HG03196 (cell line): ENCODE data around the gene USP40.

ENCODE experiments used
- ATAC-seq: cut with Tn5 transposase; IDR thresholded peaks from one replicate; pipeline ENCODE4 v1.9.1; 2021; ENCODE audit not compliant: unreplicated experiment

Gene USP40

DNA sequence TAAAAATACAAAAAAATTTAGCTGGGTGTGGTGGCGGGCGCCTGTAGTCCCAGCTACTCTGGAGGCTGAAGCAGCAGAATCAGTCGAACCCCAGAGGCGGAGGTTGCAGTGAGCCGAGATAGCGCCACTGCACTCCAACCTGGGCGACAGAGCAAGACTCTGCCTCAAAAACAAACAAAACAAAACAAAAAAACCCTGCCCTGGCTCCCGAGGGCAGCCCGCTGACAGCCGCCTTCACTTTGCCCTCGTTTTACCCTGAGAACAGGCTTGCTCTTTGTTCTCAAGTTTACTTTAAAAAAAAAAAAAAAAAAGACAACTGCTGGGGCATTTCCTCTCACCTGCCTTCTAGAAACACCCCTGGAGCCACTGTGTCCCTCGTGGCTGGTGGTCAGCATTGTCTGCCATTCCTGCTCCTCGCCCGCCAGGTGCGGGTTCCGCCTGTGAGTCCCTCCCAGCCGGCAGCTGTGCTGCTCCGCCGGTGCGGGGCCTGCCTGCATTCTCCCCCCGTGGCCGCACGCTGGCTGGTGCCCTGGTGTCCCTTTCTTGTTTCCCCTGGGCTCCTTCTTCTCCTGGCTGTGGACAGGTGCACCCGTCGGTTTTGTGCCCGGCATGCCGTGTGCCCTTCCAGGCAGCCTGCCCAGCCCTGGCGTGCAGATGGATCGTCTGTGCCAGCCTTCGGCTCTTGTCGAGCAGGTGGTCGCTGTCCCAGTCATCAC is 105.7 kb downstream of the USP40 start:
- no peak for ATAC-seq

DNA sequence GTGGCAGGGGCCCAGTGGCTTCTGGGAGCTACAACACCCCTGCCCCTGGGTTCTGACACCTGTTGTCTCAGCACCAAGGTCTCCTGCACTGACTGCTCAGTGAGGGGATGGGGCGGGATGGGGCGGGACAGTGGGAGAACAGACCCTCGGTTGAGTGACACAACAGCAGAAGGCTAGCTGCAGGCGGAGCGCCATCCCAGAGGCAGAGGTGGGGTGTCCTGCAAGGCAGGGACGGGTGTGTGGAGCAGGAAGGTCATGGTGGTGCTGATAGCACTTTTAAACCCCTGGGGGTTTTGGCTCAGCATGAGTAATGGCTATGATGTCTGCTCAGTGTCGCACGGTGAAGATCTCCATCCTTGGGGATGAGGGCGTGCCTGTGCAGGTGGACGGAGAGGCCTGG is 107.2 kb downstream of the USP40 start:
- ATAC-seq, result no peak

DNA sequence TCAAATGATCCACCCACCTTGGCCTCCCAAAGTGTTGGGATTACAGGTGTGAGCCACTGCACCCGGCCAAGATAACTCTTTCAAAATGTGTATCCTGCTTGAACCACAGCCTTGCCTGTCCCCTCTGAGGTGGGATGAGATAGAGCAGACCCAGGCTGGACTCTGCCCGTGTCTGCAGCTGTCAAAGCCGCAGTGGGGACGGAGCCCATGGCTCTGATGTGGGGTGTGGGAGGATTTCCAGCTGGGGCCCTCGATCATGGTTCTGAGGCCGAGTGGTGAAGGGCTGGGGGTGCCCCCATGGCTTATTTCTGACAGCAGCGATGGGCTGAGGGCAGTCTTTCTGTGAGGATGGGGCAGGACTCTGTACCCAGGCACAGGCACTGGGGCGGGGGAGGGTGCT is 107.8 kb downstream of the USP40 start:
- ATAC-seq, result no peak

DNA sequence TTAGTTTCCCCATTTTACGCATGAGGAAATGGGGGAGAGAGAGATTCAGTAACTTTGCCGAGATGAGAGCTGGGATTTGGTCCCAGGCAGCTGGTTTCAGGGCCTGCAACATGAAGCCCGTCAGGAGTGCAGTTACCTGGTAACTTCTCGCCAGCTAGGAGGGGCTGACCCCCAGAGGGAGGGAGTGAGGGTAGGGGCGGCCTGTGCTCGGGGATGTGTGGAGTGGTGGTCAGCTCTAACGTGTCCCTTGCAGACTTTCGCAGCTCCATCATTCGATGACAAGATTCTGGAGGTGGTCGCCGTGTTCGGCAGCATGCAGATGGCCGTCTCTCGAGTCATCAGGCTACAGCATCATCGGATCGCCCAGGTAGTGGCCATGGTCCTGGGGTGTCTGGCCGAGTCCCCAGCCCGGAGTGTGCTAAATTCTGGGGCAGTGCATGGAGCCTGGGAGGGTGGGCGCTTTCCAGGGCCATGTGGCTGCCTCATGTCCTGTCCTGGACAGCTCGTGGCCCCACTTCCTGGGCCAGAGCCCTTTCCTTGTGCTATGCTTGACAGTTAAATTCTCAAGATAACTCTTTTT is 108.5 kb downstream of the USP40 start:
- ATAC-seq, result no peak

DNA sequence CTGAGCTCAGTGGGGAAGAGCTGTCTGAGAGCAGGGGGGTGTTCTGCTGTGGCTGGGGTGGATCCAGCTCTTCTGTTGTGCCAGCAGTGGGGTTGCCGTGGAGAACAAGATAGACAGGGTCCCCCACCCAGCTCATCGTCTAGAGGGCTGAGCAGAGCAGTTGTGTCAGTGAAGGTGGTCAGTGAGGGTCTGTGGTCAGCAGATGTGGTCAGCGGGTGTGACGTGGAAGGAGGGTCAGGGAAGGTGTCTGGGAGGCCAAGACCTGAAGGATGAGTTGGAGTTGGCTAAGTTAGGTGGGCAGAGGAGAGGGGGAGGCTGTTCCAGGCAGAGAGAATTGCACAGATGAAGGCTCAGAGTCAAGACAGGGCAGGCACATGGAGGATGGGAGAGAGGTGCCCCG is 109.2 kb downstream of the USP40 start:
- ATAC-seq, result no peak

DNA sequence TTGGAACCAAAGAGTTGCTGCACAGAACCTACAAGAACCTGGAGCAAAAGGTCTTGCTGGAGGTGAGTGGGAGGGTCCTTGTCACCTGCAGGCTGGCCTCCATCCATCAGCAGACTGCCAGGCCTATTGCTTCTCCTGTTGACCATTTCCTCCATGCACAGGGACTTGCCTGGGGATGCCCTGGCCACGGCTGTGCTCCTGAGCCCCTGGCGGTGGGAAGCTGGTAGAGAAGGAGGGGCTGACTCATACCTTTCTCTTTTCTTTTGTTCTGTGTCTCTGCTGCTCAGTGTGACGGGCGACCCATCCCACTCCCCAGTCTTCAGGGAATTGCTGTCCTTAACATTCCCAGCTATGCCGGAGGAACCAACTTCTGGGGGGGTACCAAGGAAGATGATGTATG is 109.6 kb downstream of the USP40 start:
- no peak for ATAC-seq

DNA sequence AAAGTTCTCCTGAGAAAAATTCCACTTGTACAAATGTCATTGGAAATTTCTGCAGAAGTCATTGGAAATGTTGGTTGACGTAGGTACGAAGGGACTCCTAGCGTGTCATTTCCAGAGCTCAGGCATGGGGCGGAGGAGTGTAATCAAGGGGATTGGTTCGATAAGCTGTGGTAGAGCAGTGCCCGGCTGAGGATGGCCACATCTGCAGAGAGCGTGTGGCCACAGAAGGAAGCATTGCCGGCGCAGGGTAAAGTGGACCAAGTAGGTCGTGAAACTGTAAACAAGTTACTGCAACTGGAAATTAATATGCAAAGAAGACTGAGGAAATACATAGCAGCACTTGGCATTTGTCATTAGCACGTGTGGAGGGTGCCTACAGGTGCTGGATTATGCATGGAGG is 110.5 kb downstream of the USP40 start:
- ATAC-seq, result no peak

DNA sequence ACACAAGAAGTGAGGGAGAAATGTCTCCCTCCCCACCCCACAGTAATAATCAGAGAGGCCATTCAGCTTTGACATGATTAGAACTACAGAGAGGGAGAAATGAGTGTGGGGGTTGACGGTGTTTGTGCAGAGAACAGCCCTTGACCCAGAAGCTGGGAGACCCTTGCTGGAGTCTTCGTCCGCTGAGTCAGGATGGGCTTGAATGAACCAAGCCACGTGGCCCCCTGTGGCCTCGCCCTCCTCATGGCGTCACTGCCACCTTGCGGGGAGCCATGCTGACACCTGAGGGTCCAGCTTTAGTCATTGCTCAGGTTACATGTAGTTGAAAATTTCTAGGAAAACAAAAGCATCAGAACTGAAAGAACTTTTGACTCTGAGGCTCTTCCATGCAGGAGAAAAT is 111.1 kb downstream of the USP40 start:
- ATAC-seq, result no peak

DNA sequence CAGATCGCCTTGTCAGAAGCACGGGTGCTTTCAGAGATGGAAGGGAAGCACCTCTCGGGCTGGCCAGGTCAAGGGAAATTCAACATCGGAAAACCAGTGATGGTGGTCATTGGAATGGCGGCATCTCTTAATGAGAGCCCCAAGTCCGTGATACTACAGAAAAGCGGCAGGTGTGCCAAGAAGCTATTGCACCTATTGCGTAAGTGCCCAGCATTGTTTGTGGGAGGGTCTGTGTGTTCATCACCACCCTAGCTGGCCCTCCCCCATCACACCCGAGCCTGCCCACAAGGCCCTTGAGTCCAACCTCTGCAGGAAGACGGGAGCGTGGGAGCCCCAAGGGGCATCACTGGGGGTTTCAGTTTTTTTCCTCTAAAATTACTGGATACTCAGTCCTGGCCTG is 111.6 kb downstream of the USP40 start:
- ATAC-seq, result no peak

DNA sequence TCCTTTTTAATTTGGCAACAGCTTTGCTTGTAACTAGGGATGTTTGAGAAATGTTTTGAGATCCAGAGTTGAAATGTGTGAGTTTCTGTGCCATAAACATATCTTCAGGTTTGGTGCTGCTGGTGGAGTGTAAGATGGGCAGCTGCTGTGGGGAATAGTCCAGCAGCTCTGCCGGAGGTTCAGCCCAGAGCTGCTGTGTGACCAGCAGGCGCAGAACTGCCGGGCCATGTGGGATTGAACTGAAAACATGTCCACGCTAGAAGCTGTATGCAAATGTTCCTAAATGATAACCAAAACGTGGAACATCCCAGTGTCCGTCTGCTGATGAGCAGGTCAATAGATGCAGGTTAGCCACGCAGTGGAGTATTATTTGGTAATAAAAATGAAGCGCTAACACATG is 112.7 kb downstream of the USP40 start:
- ATAC-seq, result no peak

DNA sequence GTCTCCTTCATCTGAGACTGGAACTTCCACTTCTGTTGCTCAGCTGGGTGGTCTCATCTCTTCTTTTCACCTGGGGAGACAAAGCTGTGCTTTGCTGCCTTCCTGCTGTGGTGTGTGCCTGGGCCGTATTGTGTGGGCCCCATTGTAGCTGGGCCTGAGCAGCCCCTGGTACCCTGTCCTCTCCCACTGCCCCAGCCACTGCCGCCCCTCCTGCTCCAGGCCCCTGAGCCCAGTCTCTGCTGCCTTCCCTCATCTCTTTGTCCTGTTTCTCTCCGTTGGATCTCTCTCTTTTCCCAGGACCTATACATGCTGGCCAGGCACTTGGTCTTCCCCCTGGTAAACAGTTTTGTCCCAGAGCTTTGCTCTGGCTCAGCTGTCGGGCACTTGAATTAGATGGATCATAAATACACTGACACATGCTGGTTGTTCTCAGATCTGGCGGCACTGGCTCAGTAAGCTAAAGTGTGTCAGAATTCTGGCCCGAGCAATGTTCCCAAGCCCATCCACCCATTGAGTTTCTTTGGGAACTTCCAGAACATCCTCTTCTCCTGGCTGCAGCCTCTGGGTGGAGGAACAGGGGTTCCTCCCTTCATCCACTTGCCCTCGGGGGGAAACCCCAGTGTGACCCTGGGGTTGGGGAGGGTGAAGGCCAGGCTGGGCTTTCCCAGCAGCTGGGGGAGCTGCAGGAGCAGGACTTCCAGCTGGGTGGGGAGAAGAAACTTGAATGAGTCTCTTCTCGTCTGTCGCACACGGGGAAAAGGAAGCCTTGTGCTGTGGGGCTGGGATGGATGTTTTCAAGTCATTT is 113.3 kb downstream of the USP40 start:
- ATAC-seq, result no peak

DNA sequence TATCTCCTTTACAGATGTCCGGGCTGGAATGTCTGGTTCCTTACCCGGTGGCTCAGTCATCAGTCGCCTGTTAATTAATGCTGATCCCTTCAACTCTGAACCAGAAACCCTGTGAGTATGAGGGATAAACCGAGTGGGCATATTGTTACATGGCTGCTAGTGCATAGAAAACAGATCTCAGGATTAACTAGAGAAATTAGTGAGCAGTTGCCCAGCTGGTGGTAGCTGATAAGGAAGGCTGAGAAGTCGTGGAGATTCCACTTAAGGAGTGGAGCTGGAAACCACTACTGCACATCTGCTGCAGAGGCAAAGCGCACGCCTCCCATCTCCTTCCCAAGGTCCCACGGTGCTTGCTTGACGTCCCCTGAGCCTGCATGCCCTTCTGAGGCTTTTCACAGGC is 114.6 kb downstream of the USP40 start:
- ATAC-seq, result no peak

DNA sequence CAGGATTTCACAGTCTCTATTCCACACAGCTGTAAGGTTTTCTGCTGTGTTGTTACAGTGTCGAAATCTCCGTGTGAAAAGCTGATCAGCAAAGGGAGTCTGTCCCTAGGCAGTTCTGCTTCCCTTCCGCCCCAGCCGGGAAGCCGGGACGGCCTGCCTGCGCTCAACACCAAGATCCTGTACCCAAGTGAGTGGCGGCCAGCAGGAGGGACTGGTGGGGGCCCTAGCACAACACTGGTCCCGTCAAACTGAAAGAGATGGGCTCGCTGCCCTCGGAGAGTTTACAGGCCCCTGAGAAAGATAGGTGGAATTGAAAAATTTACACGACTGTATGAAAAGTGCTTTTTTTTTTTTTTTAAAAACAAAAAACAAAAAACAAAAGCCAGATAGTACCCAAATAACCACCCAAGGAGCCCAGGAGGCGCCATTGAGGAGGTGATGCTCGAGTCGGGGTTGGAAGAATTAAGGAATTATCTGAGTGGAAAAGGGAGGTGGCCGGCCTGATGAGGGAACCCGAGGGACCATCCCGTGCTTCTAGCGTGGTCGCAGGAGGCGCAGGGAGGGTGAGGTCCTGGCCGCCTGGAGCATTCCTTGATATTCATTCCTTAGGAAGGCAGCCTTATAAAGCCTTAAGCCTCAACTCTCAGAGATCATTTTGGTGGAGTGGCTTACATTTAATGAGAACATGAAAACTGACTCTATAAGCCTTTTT is 115.6 kb downstream of the USP40 start:
- ATAC-seq, result no peak

DNA sequence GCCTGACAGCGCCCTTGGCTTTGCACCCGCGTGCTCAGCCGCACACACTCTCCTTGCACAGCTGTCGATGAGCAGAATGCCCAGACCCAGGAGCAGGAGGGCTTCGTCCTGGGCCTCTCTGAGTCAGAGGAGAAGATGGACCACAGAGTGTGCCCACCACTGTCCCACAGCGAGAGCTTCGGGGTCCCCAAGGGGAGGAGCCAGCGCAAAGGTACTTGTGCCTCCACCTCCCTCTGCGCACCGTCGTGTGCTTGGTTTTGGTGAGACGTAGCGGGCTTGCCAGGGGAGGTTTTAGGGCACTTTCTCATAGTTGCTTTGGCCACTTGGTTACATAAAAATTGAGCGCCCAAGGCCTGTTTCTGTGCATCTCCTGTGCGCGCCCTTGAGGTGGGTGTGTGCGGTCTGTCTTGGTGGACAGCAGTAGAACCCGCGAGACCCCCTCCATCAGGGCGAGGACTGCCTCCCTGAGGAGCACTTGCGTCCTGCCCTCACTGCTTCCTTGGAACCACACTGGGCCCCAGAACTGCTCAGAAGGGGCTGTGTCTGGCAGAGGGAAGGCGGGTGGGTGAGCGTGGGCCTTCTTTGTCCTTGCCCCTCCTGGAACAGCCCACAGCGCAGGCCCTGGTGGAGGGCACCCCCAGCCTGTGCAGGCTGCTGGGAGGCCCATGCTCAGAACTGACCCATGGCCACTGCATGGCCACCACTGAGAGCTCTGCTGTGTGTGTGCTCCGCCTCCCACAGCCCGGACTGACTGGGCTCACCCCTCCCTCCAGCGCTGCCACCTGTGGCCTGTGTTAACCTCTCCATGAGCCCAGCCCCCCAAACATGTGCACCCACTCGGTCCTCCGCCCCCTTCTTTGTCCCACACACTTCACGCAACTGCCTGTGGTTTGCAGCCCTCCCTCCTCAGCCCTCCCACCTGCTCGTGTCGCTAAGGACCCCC is 116.4 kb downstream of the USP40 start:
- ATAC-seq, result no peak

DNA sequence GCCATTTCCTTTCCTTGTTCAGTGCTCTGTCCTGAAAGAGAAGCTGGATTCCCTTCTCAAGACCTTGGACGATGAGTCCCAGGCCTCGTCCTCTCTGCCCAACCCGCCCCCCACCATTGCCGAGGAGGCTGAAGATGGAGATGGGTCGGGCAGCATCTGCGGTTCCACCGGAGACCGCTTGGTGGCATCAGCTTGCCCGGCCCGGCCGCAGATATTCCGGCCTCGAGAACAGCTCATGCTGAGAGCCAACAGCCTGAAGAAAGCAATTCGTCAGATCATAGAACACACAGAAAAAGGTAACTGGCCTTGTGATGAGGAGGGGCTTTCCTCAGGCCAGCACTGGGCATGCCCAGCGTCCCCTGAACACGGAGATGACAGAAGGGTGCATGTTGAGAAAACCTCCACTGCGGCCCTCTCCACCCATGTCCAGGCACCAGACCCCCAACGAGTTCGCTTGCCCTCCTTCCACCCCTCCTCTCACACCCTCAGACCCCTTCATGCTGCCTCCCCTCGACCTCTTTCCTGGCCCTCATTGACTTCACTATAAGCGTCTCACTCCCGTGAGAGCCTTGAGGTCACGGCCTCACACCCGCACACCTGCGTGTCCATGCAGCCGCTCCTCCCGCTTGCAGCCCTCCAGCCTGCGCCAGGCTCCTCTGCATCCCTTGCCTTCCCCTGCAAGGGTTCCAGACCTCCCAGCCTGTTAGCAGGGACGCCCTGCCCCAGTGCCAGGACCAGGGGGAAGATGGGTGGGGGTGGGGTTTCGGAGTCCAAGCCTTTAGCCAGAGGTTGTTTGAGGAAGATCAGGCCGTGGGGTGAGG is 117.3 kb downstream of the USP40 start:
- no peak for ATAC-seq

DNA sequence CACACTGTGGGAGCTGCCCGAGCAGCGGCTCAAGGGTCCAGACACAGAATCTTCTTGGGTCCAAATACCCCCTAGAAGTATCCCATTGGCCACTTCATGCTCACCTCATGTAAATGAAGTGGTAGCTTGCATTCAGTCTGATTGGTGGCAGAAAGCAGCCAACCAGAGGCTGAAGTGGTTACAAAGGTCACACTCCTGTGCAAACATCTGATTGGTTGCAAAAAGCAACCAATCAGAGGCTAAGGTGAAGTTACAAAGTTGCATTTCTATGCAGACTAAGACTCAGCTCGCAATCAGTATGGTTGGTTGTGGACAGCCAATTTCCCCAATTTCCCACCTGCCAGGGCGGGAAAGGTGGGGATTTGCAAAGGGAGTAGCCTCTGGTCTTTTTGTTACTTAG is 118.0 kb downstream of the USP40 start:
- ATAC-seq, result no peak

DNA sequence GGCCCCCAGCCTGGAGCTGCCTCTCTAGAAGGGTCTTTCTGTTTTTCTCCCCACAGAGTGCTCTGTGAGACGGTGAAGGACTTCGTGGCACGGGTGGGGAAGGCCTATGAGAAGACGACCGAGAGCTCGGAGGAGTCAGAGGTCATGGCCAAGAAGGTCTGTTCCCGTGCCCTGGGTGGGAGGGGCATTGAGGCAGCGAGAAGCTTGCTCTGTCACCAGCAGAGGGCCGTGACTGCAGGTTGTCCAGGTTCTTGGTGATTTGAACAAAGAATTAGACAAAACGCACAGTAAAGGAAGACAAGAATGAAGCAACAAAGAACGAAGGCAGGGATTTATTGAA is 118.4 kb downstream of the USP40 start:
- ATAC-seq, result no peak

DNA sequence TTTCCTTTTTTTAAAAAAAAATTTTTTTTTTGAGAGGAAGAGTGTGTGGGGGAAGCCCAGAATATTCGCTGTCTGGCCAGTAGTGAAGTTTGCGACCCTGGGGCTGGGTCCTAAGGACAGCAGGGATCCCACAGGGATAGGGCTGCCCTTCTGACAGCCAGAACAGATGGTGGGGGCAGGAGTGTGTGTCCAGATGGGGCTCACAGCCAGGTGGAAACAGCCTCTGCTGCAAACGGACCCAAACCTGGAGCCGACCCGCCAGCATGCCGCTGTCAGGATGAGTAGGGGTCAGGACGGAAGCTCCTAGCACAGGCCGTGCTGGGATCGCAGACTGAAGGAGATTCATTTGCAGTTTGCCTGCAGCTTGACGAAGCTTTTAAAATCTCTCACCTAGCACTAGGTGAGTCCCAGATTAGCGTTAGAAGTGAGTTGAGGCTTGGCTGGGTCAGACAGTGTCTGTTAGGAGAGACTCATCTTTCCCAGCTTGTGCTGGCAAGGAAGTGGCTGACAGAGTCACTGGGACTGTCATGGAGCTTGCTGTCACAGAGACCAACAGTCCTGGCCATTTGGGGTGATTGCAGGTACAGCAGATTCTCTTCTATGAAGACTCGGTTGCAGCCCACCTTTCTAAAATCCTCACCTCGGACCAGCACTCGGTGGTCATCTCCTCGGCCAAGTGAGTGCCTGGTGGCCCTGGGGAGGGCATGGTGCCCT is 118.9 kb downstream of the USP40 start:
- no peak for ATAC-seq

DNA sequence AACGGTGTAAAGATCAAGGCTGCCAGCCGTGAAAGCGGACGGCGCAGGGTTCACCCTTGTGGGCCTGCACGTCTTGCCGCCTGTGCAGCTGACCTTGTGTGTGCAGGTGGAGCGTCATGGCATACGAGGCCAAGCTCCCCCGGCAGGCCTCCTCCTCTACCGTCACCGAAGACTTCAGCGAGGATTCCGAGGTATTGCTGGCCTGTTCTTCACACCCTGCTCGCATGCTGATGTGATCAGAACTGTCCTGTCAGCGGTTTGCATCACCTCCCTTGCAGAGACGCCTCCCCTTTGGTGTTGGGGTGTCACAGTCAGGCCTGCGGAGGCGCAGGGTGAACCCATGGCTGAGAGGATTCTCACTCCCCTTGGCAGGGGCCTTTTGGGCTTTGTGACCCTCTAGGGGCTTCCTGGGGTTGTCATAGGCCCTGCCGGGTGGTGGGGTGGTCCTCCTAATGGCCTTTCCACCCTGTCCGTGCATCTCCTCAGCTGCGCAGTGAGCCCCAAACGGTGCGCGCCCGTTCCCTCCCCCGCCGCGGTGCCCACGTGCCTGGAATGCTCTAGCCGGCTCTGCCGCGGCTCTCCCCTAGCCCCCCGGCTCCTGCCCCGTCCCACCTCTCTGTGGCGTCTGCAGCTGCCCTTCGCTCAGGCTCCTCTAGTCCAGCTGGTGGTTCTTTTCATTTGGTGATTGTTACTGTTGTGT is 119.8 kb downstream of the USP40 start:
- ATAC-seq, result no peak
